SK-N-SH (cell line): ENCODE data around the gene FAM209B. TPM values are rescaled to one million over a fixed set of nuclear protein-coding genes. Genes with fewer than 3 reads are reported as not detected.

Source experiments
- CTCF ChIA-PET: fragments of 300-600, 350-600 bp; formaldehyde crosslinking; extraction: SDS; loops from one replicate; lab custom pipeline; 2021; lab: Yijun Ruan, JAX
- POLR2A ChIA-PET: fragments of 350-600 bp; sonication (Branson Sonifier 250); formaldehyde crosslinking; extraction: SDS; loops from one replicate; lab custom pipeline; 2020; ENCODE audit warnings: antibody characterized with exemption, inconsistent platforms; lab: Yijun Ruan, JAX
- DNase-seq: peaks from one replicate; pipeline ENCODE4 v3.0.0; 2012
- H2AFZ ChIP-seq: fragments of 200-600 bp; sonication (generic); 2 replicates; pipeline ENCODE4 v1.8.1; 2016; ENCODE audit warnings: antibody characterized with exemption, mild to moderate bottlenecking, low read depth
- H3F3A ChIP-seq: fragments of 200-600 bp; sonication (generic); replicated peaks from 2 replicates; pipeline ENCODE3; 2016; ENCODE audit warnings: antibody characterized with exemption, mild to moderate bottlenecking; ENCODE audit not compliant: insufficient read depth
- H3K27ac ChIP-seq, 2 experiments: fragments of 200-500 bp in 1 of 2; fragments of 200-600 bp in 1 of 2; sonication (Bioruptor generic) in 1 of 2; sonication (generic), shearing (Covaris generic) in 1 of 2; 2 replicates each; pipeline versions ENCODE4 v1.5.1 to v1.6.1; 2014 to 2016; ENCODE audit warnings: low read depth in 2 of 2, inconsistent platforms in 1 of 2, low read length in 1 of 2, mild to moderate bottlenecking in 1 of 2, mixed read lengths in 1 of 2
- H3K27me3 ChIP-seq: fragments of 200-600 bp; sonication (generic), shearing (Covaris generic); 2 replicates; pipeline ENCODE4 v1.6.1; 2016; ENCODE audit warnings: mixed run types; ENCODE audit not compliant: insufficient read depth
- H3K36me3 ChIP-seq, 2 experiments: fragments of 200-500 bp in 1 of 2; fragments of 200-600 bp in 1 of 2; sonication (Bioruptor generic) in 1 of 2; sonication (generic) in 1 of 2; replicated peaks in 1 of 2; 2 replicates each; pipeline versions ENCODE3 to v1.5.1; 2014 to 2016; ENCODE audit warnings: low read length in 1 of 2, mild to moderate bottlenecking in 1 of 2; ENCODE audit not compliant: insufficient read depth in 2 of 2, control insufficient read depth in 1 of 2
- H3K4me1 ChIP-seq, 2 experiments: fragments of 200-500 bp in 1 of 2; fragments of 200-600 bp in 1 of 2; sonication (Bioruptor generic) in 1 of 2; sonication (generic), shearing (Covaris generic) in 1 of 2; 2 replicates each; pipeline versions ENCODE4 v1.5.1 to v1.6.1; 2014 to 2016; ENCODE audit warnings: low read depth in 1 of 2, low read length in 1 of 2, mixed run types in 1 of 2; ENCODE audit not compliant: insufficient read depth in 2 of 2, control insufficient read depth in 1 of 2
- H3K4me2 ChIP-seq: fragments of 200-600 bp; sonication (generic), shearing (Covaris generic); 2 replicates; pipeline ENCODE4 v1.6.1; 2017; ENCODE audit warnings: mixed run types
- H3K4me3 ChIP-seq, 2 experiments: fragments of 200-500 bp in 1 of 2; fragments of 200-600 bp in 1 of 2; sonication (Bioruptor generic) in 1 of 2; sonication (generic), shearing (Covaris generic) in 1 of 2; 2 replicates each; pipeline versions ENCODE4 v1.5.1 to v1.8.1; 2014 to 2016; ENCODE audit warnings: low read depth in 2 of 2, inconsistent platforms in 1 of 2, low read length in 1 of 2, mild to moderate bottlenecking in 1 of 2, mixed read lengths in 1 of 2, moderate library complexity in 1 of 2
- H3K79me2 ChIP-seq: fragments of 200-600 bp; sonication (generic); 2 replicates; pipeline ENCODE4 v1.8.1; 2017; ENCODE audit warnings: mild to moderate bottlenecking; ENCODE audit not compliant: insufficient read depth
- H3K9ac ChIP-seq: fragments of 200-600 bp; sonication (generic); 2 replicates; pipeline ENCODE4 v1.6.1; 2017; ENCODE audit warnings: mixed run types
- H3K9me2 ChIP-seq: fragments of 200-600 bp; sonication (generic); 2 replicates; pipeline ENCODE4 v1.6.1; 2017; ENCODE audit warnings: mixed run types
- H3K9me3 ChIP-seq: fragments of 200-600 bp; sonication (generic); 2 replicates; pipeline ENCODE4 v1.6.1; 2017; ENCODE audit warnings: mixed run types, mild to moderate bottlenecking, moderate library complexity
- H4K20me1 ChIP-seq: fragments of 200-600 bp; sonication (generic); 2 replicates; pipeline ENCODE4 v1.6.1; 2017; ENCODE audit warnings: mild to moderate bottlenecking, mixed run types; ENCODE audit not compliant: insufficient read depth
- CTCF ChIP-seq: fragments of 200-600 bp; sonication (generic); IDR thresholded peaks from 2 replicates; pipeline ENCODE4 v1.6.1; 2017; ENCODE audit warnings: antibody characterized with exemption, mild to moderate bottlenecking, moderate library complexity
- IRF3 ChIP-seq: fragments of 150-350 bp; IDR thresholded peaks from 2 replicates; pipeline ENCODE4 v1.6.1; 2016; ENCODE audit warnings: mild to moderate bottlenecking, low read depth, low read length
- MXI1 ChIP-seq: IDR thresholded peaks from 2 replicates; pipeline ENCODE4 v1.6.1; 2012; ENCODE audit warnings: mild to moderate bottlenecking, low read depth, low read length, improper control_type of control experiment
- NFIC ChIP-seq: IDR thresholded peaks from 2 replicates; pipeline ENCODE4 v1.4.0; 2012; ENCODE audit warnings: borderline replicate concordance
- POLR2AphosphoS5 ChIP-seq: IDR thresholded peaks from 2 replicates; pipeline ENCODE4 v1.6.1; 2012; ENCODE audit warnings: low read depth, low read length
- RXRA ChIP-seq: IDR thresholded peaks from 2 replicates; pipeline ENCODE4 v1.4.0; 2012; ENCODE audit warnings: low read depth, mild to moderate bottlenecking, borderline replicate concordance
- TAF1 ChIP-seq: IDR thresholded peaks from 2 replicates; pipeline ENCODE4 v1.6.1; 2012; ENCODE audit warnings: low read depth, mild to moderate bottlenecking, low read length, moderate library complexity, borderline replicate concordance
- TCF12 ChIP-seq: IDR thresholded peaks from 2 replicates; pipeline ENCODE4 v1.4.0; 2012
- TEAD4 ChIP-seq: IDR thresholded peaks from 2 replicates; pipeline ENCODE4 v1.4.0; 2012; ENCODE audit warnings: mild to moderate bottlenecking, borderline replicate concordance; ENCODE audit not compliant: insufficient read depth
- YY1 ChIP-seq: IDR thresholded peaks from 2 replicates; pipeline ENCODE4 v1.4.0; 2012; ENCODE audit warnings: low read depth, mild to moderate bottlenecking
- WGBS: methylation state at CpG from one replicate; pipeline ENCODE4 v1.1.6; 2017; ENCODE audit warnings: low lambda C conversion rate; 5-methylcytosine and 5-hydroxymethylcytosine counted together
- polyA plus RNA-seq, 3 experiments: library from polyadenylated mRNA; depleted of rRNA; stranded (reverse); fragments of >200 nt; gene quantifications; 2 replicates each; pipeline ENCODE4 v1.2.3, GENCODE V29; 2012
- TF ChIP-seq, protein P1 (sequence below): fragments of 150-350 bp; IDR thresholded peaks from 2 replicates; pipeline ENCODE4 v1.6.1; 2017; ENCODE audit warnings: antibody characterized with exemption, low read length, low read depth, borderline replicate concordance
- TF ChIP-seq, protein P2 (sequence below): IDR thresholded peaks from 2 replicates; pipeline ENCODE4 v1.4.0; 2012; ENCODE audit warnings: low read depth, borderline replicate concordance

Gene FAM209B
- polyA plus RNA-seq, 1 of the 3 experiments (the other 2 are of a cell fraction): not detected

- TF ChIP-seq POLR2AphosphoS5: no peak
- TF ChIP-seq, protein P1, sequence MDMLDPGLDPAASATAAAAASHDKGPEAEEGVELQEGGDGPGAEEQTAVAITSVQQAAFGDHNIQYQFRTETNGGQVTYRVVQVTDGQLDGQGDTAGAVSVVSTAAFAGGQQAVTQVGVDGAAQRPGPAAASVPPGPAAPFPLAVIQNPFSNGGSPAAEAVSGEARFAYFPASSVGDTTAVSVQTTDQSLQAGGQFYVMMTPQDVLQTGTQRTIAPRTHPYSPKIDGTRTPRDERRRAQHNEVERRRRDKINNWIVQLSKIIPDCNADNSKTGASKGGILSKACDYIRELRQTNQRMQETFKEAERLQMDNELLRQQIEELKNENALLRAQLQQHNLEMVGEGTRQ: no peak
- no peak for TF ChIP-seq RXRA
These were observed 15.8 kb upstream of the FAM209B start (continued) for GRCh38 chr20:56517211-56517610.

GRCh38 chr20:56517641-56518040 lies 15.4 kb upstream of the FAM209B start:
- Histone ChIP-seq H3K9me2 (no peaks in the 10 kb centered on the region), H3K9ac (no peak overlapping the region), H2AFZ (no peak overlapping the region), H3F3A (no peaks in the 10 kb centered on the region), H3K27ac (no peak overlapping the region), H3K79me2 (no peaks in the 10 kb centered on the region), H3K4me1 (no peaks in the 10 kb centered on the region), H3K9me3 (no peaks in the 10 kb centered on the region), H4K20me1 (no peaks in the 10 kb centered on the region), H3K4me3 (no peak overlapping the region), H3K4me2 (no peak overlapping the region), H3K36me3 (peaks cover 49 to 51% of the 10 kb centered on the region in 2 experiments), H3K27me3 (no peaks in the 10 kb centered on the region)
- ChIA-PET POLR2A (no interaction called here), CTCF (no interaction called here)
- WGBS: 86% methylated on average over 8 of the region's 8 CpGs
- TF ChIP-seq IRF3 (no peak), NFIC (no peak), MXI1 (no peak), TCF12 (no peak), TAF1 (no peak), YY1 (no peak), CTCF (no peak), TEAD4 (no peak)
- TF ChIP-seq, protein P2, sequence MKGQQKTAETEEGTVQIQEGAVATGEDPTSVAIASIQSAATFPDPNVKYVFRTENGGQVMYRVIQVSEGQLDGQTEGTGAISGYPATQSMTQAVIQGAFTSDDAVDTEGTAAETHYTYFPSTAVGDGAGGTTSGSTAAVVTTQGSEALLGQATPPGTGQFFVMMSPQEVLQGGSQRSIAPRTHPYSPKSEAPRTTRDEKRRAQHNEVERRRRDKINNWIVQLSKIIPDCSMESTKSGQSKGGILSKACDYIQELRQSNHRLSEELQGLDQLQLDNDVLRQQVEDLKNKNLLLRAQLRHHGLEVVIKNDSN: no peak
- no peak for DNase-seq
